ENCODE results near the gene BMP2.

Gene BMP2

GRCh38 chr20:6756693-6757595, 10.5 kb upstream of the BMP2 start:
- TF ChIP-seq CTCF (IDR thresholded peaks at IDR 0.05; ENCODE audit: low read length) = no peak
- TF ChIP-seq EZH2 (IDR thresholded peaks at IDR 0.05; ENCODE audit: borderline replicate concordance, low read length) = no peak
- no peaks in the 10 kb centered on the region for H3K9me3 ChIP-seq (ENCODE audit: low read length)
- no peak overlapping the region for H3K4me2 ChIP-seq (ENCODE audit: low read length)
- H2AFZ ChIP-seq (ENCODE audit: low read length) = no peak overlapping the region
- no peaks in the 10 kb centered on the region for H3K27me3 ChIP-seq (ENCODE audit: insufficient read depth, low read length)
- no peaks in the 10 kb centered on the region for H3K9me2 ChIP-seq (ENCODE audit: low read depth, low read length)
- H3K36me3 ChIP-seq (ENCODE audit: insufficient read depth, low read length) = no peaks in the 10 kb centered on the region
- no peaks in the 10 kb centered on the region for H3K79me2 ChIP-seq (ENCODE audit: insufficient read depth, low read length)
- H3K4me3 ChIP-seq (ENCODE audit: low read depth, low read length, poor library complexity, severe bottlenecking) = no peak overlapping the region
- H3K9ac ChIP-seq (ENCODE audit: low read length) = no peak overlapping the region
- H4K20me1 ChIP-seq (ENCODE audit: insufficient read depth, low read length) = no peaks in the 10 kb centered on the region
- no peak overlapping the region for H3K27ac ChIP-seq (ENCODE audit: low read depth, low read length, poor library complexity, severe bottlenecking)
- H3K4me1 ChIP-seq (ENCODE audit: insufficient read depth, low read length, severe bottlenecking) = no peaks in the 10 kb centered on the region
- no peaks in the 10 kb centered on the region for H3F3A ChIP-seq (ENCODE audit: insufficient read depth, low read length)

GRCh38 chr20:6764619-6765018, 2.9 kb upstream of the BMP2 start:
- no peaks in the 10 kb centered on the region for H4K20me1 ChIP-seq (ENCODE audit: insufficient read depth, low read length)
- H3K9me3 ChIP-seq (ENCODE audit: low read length) = no peaks in the 10 kb centered on the region
- H3K4me2 ChIP-seq (ENCODE audit: low read length) = no peak overlapping the region
- no peaks in the 10 kb centered on the region for H3K79me2 ChIP-seq (ENCODE audit: insufficient read depth, low read length)
- no peak overlapping the region for H3K4me3 ChIP-seq (ENCODE audit: low read depth, low read length, poor library complexity, severe bottlenecking)
- no peaks in the 10 kb centered on the region for H3K9me2 ChIP-seq (ENCODE audit: low read depth, low read length)
- no peaks in the 10 kb centered on the region for H3K4me1 ChIP-seq (ENCODE audit: insufficient read depth, low read length, severe bottlenecking)
- no peaks in the 10 kb centered on the region for H3K36me3 ChIP-seq (ENCODE audit: insufficient read depth, low read length)
- no peak overlapping the region for H3K9ac ChIP-seq (ENCODE audit: low read length)
- H3F3A ChIP-seq (ENCODE audit: insufficient read depth, low read length) = no peaks in the 10 kb centered on the region
- H3K27ac ChIP-seq (ENCODE audit: low read depth, low read length, poor library complexity, severe bottlenecking) = no peak overlapping the region
- no peak overlapping the region for H2AFZ ChIP-seq (ENCODE audit: low read length)
- H3K27me3 ChIP-seq (ENCODE audit: insufficient read depth, low read length) = no peaks in the 10 kb centered on the region
- TF ChIP-seq EZH2 (IDR thresholded peaks at IDR 0.05; ENCODE audit: borderline replicate concordance, low read length) (no peak), CTCF (IDR thresholded peaks at IDR 0.05; ENCODE audit: low read length) (no peak)

- Histone ChIP-seq H3K9me3 (ENCODE audit: low read length) (no peaks in the 10 kb centered on the region), H3K79me2 (ENCODE audit: insufficient read depth, low read length) (no peaks in the 10 kb centered on the region), H3K4me3 (ENCODE audit: low read depth, low read length, poor library complexity, severe bottlenecking) (no peak overlapping the region), H3K4me2 (ENCODE audit: low read length) (no peak overlapping the region), H3K4me1 (ENCODE audit: insufficient read depth, low read length, severe bottlenecking) (no peaks in the 10 kb centered on the region), H4K20me1 (ENCODE audit: insufficient read depth, low read length) (no peaks in the 10 kb centered on the region), H3F3A (ENCODE audit: insufficient read depth, low read length) (no peaks in the 10 kb centered on the region), H3K27ac (ENCODE audit: low read depth, low read length, poor library complexity, severe bottlenecking) (no peak overlapping the region), H3K9ac (ENCODE audit: low read length) (no peak overlapping the region), H3K27me3 (ENCODE audit: insufficient read depth, low read length) (no peaks in the 10 kb centered on the region), H3K9me2 (ENCODE audit: low read depth, low read length) (no peaks in the 10 kb centered on the region), H3K36me3 (ENCODE audit: insufficient read depth, low read length) (no peaks in the 10 kb centered on the region), H2AFZ (ENCODE audit: low read length) (no peak overlapping the region)
- TF ChIP-seq EZH2 (IDR thresholded peaks at IDR 0.05; ENCODE audit: borderline replicate concordance, low read length) = no peak
- peak; percentile 50 for TF ChIP-seq CTCF (IDR thresholded peaks at IDR 0.05; ENCODE audit: low read length)
Measured at GRCh38 chr20:6765469-6766058, 1.9 kb upstream of the BMP2 start.

Measured in OCI-LY1 (cell line).